Left lung (tissue), 10 donors: ENCODE data around the gene A2ML1. TPM values are rescaled to one million over a fixed set of nuclear protein-coding genes. Genes with fewer than 3 reads are reported as not detected.

Source experiments
- ATAC-seq: fragments of 200-7000 bp; cut with Tn5 transposase; one replicate; pipeline ENCODE4 v1.9.1; 2020; ENCODE audit warnings: moderate library complexity
- DNase-seq, 4 donors: peaks; one replicate each; pipeline ENCODE4 v3.0.0-alpha.2; 2013 to 2020
- H3K27ac ChIP-seq, 2 donors: fragments of 200-600 bp; sonication (generic) in 1 of 2; one replicate each; pipeline versions ENCODE4 v1.5.0 to v1.8.0; 2020 to 2021
- H3K27me3 ChIP-seq, 2 donors: fragments of 200-600 bp; sonication (generic) in 1 of 2; one replicate each; pipeline versions ENCODE4 v1.5.0 to v1.8.0; 2020 to 2021
- H3K36me3 ChIP-seq, 2 donors: fragments of 200-600 bp; sonication (generic) in 1 of 2; one replicate each; pipeline versions ENCODE4 v1.5.0 to v1.8.0; 2020 to 2021
- H3K4me1 ChIP-seq, 2 donors: fragments of 200-600 bp; one replicate each; pipeline ENCODE4 v1.8.0; 2021
- H3K4me3 ChIP-seq, 2 donors: fragments of 200-600 bp; sonication (generic) in 1 of 2; one replicate each; pipeline versions ENCODE4 v1.5.0 to v1.8.0; 2020 to 2021; ENCODE audit warnings: mild to moderate bottlenecking in 1 of 2
- H3K9me3 ChIP-seq, 2 donors: fragments of 200-600 bp; sonication (generic) in 1 of 2; one replicate each; pipeline versions ENCODE4 v1.5.0 to v1.8.0; 2020 to 2021
- CTCF ChIP-seq, 2 donors: fragments of 200-600 bp; sonication (generic) in 1 of 2; IDR thresholded peaks; one replicate each; pipeline versions ENCODE4 v1.5.0 to v1.8.0; 2021; ENCODE audit warnings: antibody characterized with exemption in 2 of 2
- intact Hi-C, 2 donors: fragments of 100-400 bp; cut with DNase I; formaldehyde crosslinking; loops; one replicate each; pipeline versions ENCODE4 v1.11.2 to v1.14.2; 2022
- polyA plus RNA-seq, 6 donors: library from polyadenylated mRNA; unstranded; fragments of 120-200 nt; gene quantifications; one replicate each; pipeline ENCODE4 v1.2.1, GENCODE V29; 2013; ENCODE audit not compliant: insufficient read length in 6 of 6
- total RNA-seq, 2 donors: library from RNA; stranded (reverse); fragmentation: NEBNext Ultra II Directional; extraction: Animal tissue kit (Norgen Biotek cat#: 25700); gene quantifications; one replicate each; pipeline ENCODE4 v1.2.1, GENCODE V29; 2021
- donor health status: DM: no; HTN: yes; CAD: no.
- donor health status: DM: no; HTN: no; CAD: no.

The A2ML1 gene
- total and polyA plus RNA-seq, 8 donors, result 0.72 to 0.94 (median 0.89) TPM; not detected in 2

GRCh38 chr12:8829125-8829518 lies 6.7 kb downstream of the A2ML1 start:
- TF ChIP-seq CTCF (IDR thresholded peaks at IDR 0.05), result no peak
- ATAC-seq (no peak), DNase-seq (no peak)
- Histone ChIP-seq H3K9me3 (no peaks in the 10 kb centered on the region), H3K36me3 (no peaks in the 10 kb centered on the region), H3K27ac (no peak overlapping the region), H3K27me3 (no peaks in the 10 kb centered on the region), H3K4me3 (no peak overlapping the region), H3K4me1 (no peaks in the 10 kb centered on the region)
- intact Hi-C loops, result no loop called here

DNA sequence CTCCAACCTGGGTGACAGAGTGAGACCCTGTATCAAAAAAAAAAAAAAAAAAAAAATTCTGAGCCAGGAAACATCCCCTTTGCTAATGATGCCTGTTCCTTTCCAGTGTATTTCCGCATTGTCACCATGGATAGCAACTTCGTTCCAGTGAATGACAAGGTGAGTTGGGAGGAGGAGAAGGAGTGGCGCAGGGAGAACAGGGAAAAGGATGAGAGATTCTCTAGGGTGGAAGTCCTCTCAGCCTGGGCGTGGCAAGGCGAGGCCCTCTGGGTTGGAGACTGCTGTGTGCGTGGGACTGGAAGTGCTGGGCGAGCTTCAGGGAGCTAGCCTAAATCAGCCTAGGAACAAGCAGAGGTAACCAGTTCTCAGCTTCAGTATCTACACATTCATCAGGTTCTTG lies 7.2 kb downstream of the A2ML1 start:
- ATAC-seq, result no peak
- H3K4me3 ChIP-seq, result no peak overlapping the region
- H3K27me3 ChIP-seq, result no peaks in the 10 kb centered on the region
- DNase-seq, result no peak
- no peaks in the 10 kb centered on the region for H3K36me3 ChIP-seq
- no peak for TF ChIP-seq CTCF (IDR thresholded peaks at IDR 0.05)
- no peak overlapping the region for H3K27ac ChIP-seq
- intact Hi-C loops, result no loop called here
- no peaks in the 10 kb centered on the region for H3K4me1 ChIP-seq
- no peaks in the 10 kb centered on the region for H3K9me3 ChIP-seq

- no peak for ATAC-seq
- TF ChIP-seq CTCF (IDR thresholded peaks at IDR 0.05), result no peak
- no peak for DNase-seq
- no peaks in the 10 kb centered on the region for H3K27me3 ChIP-seq
- no peak overlapping the region for H3K27ac ChIP-seq
- no peaks in the 10 kb centered on the region for H3K36me3 ChIP-seq
- no peak overlapping the region for H3K4me3 ChIP-seq
- intact Hi-C loops, result no loop called here
- no peaks in the 10 kb centered on the region for H3K9me3 ChIP-seq
- no peaks in the 10 kb centered on the region for H3K4me1 ChIP-seq
Measured at GRCh38 chr12:8831116-8831515, 8.7 kb downstream of the A2ML1 start.

DNA sequence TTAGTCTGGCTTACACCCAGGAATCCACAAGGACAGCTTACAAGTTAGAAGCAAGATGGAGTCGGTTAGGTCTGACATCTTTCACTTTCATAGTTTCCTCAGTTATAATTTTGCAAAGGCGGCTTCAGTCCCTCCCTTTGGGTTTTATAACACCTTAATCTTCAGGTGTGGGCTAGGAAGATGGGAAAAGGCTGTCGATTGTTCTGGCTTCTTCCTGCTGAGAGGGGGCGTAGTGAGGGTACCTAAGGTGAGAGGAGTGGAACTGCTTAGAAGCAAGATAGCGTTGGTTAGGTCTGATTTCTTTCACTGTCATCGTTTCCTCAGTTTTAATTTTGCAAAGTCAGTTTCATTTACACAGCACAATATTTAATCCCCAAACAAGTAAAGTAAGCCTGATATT lies 10.1 kb downstream of the A2ML1 start:
- H3K9me3 ChIP-seq, result no peaks in the 10 kb centered on the region
- DNase-seq, result no peak
- no peak for TF ChIP-seq CTCF (IDR thresholded peaks at IDR 0.05)
- peaks cover 0 to 7% of the 10 kb centered on the region in 2 donors for H3K27me3 ChIP-seq
- H3K36me3 ChIP-seq, result no peaks in the 10 kb centered on the region
- intact Hi-C loops, result no loop called here
- no peak overlapping the region for H3K4me3 ChIP-seq
- no peak overlapping the region for H3K27ac ChIP-seq
- no peak for ATAC-seq
- H3K4me1 ChIP-seq, result no peaks in the 10 kb centered on the region

- Histone ChIP-seq H3K4me3 (no peak overlapping the region), H3K36me3 (no peaks in the 10 kb centered on the region), H3K4me1 (no peaks in the 10 kb centered on the region), H3K27ac (no peak overlapping the region), H3K27me3 (peaks cover 0 to 11% of the 10 kb centered on the region in 2 donors), H3K9me3 (no peaks in the 10 kb centered on the region)
- no peak for ATAC-seq
- TF ChIP-seq CTCF (IDR thresholded peaks at IDR 0.05), result no peak
- intact Hi-C loops, result no loop called here
- no peak for DNase-seq
Measured at GRCh38 chr12:8834230-8834629, 11.8 kb downstream of the A2ML1 start.
